B cell (primary cell): Measurements from ENCODE around the gene RAD50.
"Not testable (repeated sequence)": the region's sequence is repeated elsewhere in the genome, so short reads cannot be mapped to it uniquely, and the experiment has no call there.

Experiments
- CTCF ChIP-seq: fragments of 200-600 bp; IDR thresholded peaks from one replicate; pipeline ENCODE4 v1.8.0; 2022; ENCODE audit warnings: antibody characterized with exemption, mild to moderate bottlenecking
- EZH2 ChIP-seq: IDR thresholded peaks from 2 replicates; pipeline ENCODE4 v1.6.1; 2012; ENCODE audit warnings: borderline replicate concordance, low read depth, mild to moderate bottlenecking, moderate library complexity, low read length; ENCODE audit not compliant: insufficient read depth, poor library complexity, severe bottlenecking

- not testable (repeated sequence) for TF ChIP-seq CTCF, EZH2
These were observed 34.7 kb upstream of the RAD50 start for GRCh38 chr5:132522067-132522466.
